GM13977 (cell line): ENCODE results near the gene FOXJ3.
"Not testable (repeated sequence)": the region's sequence is repeated elsewhere in the genome, so short reads cannot be mapped to it uniquely, and the experiment has no call there.

Source experiments
- DNase-seq: peaks from one replicate; pipeline ENCODE4 v3.0.0; 2012; ENCODE audit warnings: low spot score
- in situ Hi-C: fragments of 300-500 bp; cut with MboI; formaldehyde crosslinking; loops from one replicate; pipeline ENCODE4 v1.12.0; 2022; ENCODE audit warnings: low sequenced_read_pairs, low pct_unique_long_range_greater_than_20kb, mixed read lengths, inconsistent platforms; ENCODE audit not compliant: unreplicated experiment
- TF ChIP-seq, protein P1 (sequence below): IDR thresholded peaks from 2 replicates; pipeline ENCODE4 v1.5.1; 2012; ENCODE audit warnings: mild to moderate bottlenecking, control low read depth; ENCODE audit not compliant: insufficient read depth; ENCODE audit errors: extremely low read depth, missing control alignments

Gene FOXJ3

DNA sequence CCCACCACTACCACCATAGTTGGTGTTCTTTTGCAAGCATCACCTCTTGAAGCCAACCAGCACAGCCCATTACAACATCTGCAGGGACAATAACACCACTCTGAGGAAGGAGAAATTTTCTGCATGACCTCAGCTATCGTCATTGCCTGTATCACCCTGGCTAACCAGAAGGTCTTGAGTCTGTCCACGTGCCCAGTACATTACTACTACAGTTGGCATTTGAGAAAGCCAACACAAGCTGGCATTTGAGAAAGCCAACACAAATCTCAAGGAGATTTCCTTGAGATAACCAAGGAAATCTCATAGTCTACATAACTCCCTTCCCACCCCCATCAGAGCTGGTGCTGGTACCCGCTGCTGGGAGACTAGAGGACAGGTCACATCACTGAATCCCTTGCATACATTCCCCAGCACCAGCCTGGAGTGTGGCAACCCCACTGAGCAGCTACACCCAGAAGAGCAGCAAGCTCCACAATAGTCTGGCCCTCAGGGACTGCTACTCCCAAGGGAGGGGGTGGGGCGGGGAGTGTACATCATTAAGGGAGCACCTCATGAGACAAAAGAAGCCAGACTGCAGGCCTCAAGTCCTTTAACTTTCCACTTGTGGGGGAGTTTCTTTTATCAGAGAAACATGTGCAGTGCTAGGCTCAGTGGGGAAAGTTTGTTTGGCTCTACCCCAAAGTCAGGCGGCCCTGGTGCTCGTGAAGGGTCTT lies 124.5 kb downstream of the FOXJ3 start:
- TF ChIP-seq, protein P1, sequence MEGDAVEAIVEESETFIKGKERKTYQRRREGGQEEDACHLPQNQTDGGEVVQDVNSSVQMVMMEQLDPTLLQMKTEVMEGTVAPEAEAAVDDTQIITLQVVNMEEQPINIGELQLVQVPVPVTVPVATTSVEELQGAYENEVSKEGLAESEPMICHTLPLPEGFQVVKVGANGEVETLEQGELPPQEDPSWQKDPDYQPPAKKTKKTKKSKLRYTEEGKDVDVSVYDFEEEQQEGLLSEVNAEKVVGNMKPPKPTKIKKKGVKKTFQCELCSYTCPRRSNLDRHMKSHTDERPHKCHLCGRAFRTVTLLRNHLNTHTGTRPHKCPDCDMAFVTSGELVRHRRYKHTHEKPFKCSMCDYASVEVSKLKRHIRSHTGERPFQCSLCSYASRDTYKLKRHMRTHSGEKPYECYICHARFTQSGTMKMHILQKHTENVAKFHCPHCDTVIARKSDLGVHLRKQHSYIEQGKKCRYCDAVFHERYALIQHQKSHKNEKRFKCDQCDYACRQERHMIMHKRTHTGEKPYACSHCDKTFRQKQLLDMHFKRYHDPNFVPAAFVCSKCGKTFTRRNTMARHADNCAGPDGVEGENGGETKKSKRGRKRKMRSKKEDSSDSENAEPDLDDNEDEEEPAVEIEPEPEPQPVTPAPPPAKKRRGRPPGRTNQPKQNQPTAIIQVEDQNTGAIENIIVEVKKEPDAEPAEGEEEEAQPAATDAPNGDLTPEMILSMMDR = no peak
- in situ Hi-C loops = no loop called here
- no peak for DNase-seq

DNA sequence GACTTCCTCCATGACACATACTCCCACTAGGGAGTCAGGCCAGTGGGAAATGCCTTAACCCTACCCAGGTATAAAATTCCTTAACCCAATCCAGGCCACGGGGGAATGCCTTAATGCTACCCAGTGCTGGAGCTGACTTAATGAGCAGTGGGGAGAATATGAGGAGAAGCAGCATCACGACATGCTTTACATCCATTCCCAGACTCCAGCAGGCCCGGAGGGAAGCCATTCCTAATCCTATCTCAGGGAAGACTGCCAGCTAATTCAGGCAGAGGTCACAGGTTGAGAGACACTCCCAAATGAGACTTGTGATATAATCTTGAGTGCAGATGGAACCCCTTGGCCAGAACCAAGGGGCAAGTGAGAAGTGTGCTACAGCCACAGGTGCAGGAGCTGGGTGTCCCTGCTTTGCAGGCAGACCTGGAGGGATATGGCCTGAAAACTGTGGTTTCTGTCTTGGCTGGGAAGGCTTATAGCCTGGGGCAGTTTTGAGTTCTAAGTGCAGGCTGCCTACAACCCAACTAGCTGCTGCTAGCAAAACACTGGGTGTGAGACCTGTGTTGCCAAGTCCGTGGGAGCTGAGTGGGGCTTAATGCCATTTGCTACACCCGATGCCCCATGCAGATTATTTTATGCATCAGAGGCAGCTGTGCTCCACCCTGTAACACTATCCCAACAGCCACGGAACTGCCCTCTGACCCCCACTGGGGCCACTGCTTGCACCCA lies 125.3 kb downstream of the FOXJ3 start:
- in situ Hi-C loops = no loop called here
- DNase-seq = no peak

DNA sequence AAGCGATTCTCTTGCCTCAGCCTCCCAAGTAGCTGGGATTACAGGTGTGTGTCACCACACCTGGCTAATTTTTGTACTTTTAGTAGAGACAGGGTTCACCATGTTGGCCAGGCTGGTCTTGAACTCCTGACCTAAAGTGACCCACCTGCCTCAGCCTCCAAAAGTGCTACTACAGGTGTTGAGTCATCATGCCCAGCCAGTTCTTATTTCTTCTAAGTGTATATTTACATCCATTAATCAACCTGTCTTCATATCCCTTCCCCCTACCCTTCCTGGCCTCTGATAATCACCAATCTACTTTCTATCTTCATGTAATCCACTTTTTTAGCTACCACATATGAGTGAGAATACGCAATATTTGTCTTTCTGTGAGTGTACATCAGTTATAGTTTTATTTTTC lies 128.1 kb downstream of the FOXJ3 start:
- in situ Hi-C loops, DNase-seq: not testable (repeated sequence)

More for the DNA sequence above, 125.3 kb downstream of the FOXJ3 start:
- TF ChIP-seq, protein P1 = no peak

DNA sequence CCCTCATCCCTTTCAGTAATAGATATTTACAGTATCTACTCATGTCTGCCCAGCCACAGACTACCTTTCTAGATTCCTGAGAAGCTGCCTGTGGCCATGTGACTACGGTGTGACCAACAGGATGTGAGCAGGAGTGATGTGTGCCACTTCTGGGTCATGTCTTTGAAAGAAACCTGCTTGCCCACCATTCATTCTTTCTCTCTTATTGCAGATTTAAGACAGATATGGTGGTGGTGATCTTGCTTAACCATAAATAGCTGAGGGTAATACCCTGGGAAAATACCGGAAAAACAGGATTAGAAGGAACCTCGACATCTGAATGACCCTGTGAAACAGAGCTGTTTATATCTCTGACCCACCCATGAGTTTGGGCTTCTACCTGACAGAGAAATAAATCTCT lies 128.9 kb downstream of the FOXJ3 start:
- TF ChIP-seq, protein P1 = no peak
- no peak for DNase-seq
- in situ Hi-C loops = no loop called here

DNA sequence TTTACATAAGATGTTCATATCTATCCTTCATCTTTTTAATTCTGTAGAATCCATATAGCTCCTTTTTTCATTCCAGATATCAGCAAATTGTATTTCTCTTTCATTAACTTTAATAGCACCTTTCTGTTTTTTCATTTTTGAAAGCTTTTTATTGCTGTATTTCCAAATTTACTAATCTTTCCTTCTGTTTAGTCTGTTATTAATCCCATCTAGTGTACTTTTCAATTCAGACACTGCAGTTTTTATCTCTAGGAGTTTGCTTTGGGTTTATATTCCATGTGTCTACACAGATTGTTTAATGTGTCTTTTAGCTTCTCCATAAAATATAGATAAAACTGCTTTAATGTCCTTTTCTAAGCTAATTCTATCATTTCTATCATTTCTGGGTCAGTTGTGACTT lies 133.0 kb downstream of the FOXJ3 start:
- TF ChIP-seq, protein P1 = no peak
- no peak for DNase-seq
- in situ Hi-C loops = no loop called here

DNA sequence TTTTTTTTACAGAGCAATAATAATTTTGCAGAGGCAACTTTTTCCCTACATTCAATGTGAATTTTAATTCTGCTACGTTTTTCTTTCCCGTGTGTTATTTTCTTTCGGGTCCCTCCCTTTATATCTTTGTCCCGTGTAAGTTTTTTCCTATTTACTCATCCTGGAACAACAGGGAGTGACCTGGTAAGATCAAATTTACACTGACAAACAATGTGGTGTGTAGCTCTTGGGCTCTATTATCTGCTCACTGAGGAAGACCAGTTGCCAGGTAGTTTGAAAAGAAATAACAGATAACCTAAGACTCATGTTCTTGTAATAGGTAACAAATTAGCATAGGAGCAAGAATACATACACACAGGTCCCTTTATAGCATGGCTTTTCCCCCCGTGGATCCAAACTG lies 136.8 kb downstream of the FOXJ3 start:
- TF ChIP-seq, protein P1 = no peak
- in situ Hi-C loops = no loop called here
- no peak for DNase-seq

DNA sequence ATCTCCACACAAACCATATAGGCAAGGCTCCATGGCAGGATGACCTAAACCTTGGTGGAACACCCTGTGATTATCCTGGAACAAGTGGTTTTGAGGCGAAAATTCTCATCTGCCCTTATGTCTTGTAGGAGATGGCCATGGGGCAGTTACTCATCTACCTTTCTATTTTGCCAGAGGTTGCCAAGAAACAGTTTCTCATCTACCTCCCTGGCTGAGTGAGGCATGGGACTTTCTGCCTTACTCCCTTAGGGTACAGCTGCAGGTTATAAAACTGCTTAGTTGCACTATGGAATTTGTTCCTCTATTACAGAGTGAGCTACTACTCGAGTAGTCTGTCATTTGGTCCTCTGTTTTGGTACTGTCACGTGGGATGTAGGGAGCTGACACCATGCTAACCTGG lies 139.2 kb downstream of the FOXJ3 start:
- in situ Hi-C loops = no loop called here
- DNase-seq = no peak
- TF ChIP-seq, protein P1 = no peak
